ENCODE measurements around the gene ARID3C.

ARID3C gene

DNA sequence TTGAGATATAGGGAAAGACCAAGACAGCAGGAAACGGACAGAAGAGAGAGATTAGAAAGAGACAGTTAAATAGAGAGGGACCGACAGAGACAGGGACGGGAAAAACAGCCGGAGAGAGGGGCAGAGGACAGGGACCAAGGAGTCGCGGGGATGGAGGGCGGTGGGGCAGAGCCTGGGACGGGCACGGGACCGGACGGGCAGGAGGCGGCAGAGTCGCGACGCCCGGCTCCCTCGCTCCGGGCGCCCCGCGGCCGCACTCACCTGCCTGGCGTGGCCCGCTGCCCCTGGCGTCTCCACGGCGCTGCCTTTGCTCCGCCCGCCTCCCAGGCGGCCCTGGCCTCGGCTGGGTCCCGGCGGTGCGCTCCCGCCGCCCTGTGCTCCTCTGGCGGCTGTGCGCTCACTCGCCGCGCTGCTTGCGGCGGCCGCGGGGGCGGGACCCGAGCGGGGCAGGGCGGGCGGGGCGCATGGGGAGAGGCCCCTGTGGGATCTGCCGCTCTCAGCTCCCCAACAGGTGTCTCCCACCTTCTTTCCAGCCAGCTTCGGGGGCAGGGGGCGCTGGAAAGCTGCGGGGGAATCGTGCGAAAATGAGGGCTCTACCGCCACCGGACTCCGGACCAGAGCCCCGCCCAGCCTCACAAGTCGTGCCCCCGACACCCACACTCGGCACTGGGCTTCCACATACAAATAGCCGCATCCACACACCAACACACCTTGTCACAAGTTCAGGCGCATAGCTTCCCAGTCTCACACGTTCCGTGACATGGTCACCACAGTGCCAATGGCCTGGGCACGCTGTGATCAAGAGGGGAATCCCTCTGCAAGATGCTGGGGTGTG, at the start of gene ARID3C:
TSS of gene ARID3C (minus strand) at position 411 of the 835 bp plus-strand sequence. CDS start 1,052 bp downstream, outside the sequence.
- in situ Hi-C loops (cut with HindIII; ENCODE audit: low sequenced_read_pairs), result no loop called here

DNA sequence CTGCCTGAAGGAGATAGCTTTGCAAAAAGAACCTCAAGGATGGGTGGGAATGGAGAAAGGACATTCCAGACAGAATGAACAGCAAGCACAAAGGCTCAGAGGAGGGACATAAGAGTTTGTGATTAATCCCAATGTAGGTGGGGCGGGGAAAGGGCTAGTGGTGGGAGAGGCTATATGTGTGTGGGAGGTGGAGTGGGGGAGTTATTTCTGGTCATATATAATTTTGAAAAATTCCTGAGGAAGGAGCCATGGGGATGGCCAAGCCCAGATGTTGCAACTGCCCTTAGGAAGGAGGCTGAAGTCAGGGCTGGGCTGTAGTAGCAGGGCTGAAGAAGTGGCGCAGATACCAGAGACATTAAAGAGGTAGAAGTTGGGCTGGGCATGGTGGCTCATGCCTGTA, 47.0 kb upstream of the ARID3C start:
- in situ Hi-C loops (cut with HindIII; ENCODE audit: low sequenced_read_pairs), result no loop called here

DNA sequence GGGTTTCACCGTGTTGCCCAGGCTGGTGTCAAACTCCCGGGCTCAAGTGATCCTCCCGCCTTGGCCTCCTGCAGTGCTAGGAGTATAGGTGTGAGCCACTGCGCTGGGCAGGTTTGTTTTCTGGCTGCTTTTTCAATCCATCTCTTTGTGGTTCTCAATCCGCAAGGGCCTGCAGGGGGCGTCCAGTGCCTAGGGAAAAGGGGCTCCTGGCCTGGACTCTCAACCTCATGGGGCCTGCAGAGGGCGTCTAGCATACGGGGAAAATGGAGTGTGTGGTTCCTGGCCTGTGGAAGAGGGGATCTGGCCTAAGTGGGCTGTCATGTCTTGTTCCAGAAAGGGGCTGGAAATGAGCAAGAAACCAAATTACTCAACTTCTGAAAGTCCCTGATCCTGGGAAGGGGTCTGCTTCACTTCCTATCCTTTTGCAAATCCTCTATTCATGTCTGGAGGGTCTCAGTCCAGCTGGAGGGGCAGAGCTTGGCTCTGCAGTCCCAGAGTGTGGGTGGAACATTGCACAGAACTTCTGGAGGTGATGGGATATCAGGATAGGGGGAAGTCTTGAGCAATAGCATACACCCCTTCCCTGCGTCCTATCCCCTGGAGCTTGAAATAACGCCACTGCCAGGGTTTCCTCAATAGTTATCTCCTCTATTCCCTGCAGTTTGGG, 46.3 kb upstream of the ARID3C start:
- in situ Hi-C loops (cut with HindIII; ENCODE audit: low sequenced_read_pairs), result no loop called here

GRCh38 chr9:34674440-34674839, 45.6 kb upstream of the ARID3C start:
- in situ Hi-C loops (cut with HindIII; ENCODE audit: low sequenced_read_pairs), result no loop called here

DNA sequence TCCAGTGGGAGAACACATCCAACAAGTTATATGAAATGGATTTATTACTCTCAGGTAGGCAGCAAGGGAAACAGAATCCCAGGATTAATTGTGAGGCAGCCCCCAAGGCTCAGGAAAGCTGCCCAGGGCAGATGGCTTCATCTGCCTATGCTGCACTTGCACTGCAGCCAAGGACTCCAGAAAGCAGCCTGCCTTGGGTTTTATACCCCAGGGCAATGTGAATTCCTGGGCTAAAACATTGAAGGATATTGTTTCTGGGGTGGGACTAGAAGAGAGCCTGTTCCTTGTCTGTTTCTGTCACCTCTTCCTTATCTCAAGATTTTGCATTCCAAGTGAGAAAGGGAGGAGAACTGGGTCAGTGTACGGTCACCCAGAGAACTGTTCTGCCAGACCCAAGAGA, 42.4 kb upstream of the ARID3C start:
- in situ Hi-C loops (cut with HindIII; ENCODE audit: low sequenced_read_pairs), result no loop called here

GRCh38 chr9:34669809-34670562, 41.1 kb upstream of the ARID3C start:
- in situ Hi-C loops (cut with HindIII; ENCODE audit: low sequenced_read_pairs), result no loop called here

GRCh38 chr9:34665381-34666250, 36.8 kb upstream of the ARID3C start:
- in situ Hi-C loops (cut with HindIII; ENCODE audit: low sequenced_read_pairs), result no loop called here

- in situ Hi-C loops (cut with HindIII; ENCODE audit: low sequenced_read_pairs), result no loop called here
These were observed 36.2 kb upstream of the ARID3C start for GRCh38 chr9:34665067-34665380.

DNA sequence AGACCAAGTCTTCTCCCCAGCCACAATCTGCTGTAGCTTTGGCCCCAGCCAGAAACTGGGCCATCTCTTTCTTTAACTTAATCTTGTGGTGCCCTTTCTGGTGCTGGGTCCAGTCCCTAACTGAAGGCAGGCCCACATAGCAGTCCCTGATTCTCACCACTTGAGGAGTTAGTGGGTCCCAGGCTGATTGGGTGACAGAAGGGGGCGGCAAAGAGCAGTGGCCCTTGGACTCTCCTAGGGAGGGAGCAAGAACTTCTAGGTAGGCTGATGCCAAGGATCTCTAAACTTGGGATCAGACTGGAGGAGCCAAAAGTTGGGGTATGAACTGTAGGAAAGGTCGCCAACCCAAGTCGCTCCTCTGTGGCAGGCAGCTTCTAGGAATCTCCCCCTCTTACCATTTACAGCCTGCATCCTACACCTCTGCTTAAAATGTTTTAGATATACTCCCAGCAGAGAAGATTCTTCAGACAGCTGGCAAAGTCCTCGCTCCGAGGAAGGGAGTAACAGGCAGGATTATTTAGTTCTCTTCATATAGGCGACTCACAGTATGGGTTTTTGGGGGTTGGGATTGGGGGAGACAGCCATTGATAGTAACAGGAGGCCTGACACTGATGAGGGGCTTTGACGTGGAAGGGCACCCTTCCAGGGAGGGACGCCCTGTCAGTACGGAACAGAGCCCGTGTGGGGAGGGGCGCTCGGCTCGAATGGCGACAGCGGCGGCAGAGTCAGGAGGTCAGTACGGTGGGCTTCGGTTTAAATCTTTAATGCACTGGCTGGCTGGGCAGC, 35.6 kb upstream of the ARID3C start:
- in situ Hi-C loops (cut with HindIII; ENCODE audit: low sequenced_read_pairs), result no loop called here

GRCh38 chr9:34663303-34663605, 34.4 kb upstream of the ARID3C start:
- in situ Hi-C loops (cut with HindIII; ENCODE audit: low sequenced_read_pairs), result no loop called here

DNA sequence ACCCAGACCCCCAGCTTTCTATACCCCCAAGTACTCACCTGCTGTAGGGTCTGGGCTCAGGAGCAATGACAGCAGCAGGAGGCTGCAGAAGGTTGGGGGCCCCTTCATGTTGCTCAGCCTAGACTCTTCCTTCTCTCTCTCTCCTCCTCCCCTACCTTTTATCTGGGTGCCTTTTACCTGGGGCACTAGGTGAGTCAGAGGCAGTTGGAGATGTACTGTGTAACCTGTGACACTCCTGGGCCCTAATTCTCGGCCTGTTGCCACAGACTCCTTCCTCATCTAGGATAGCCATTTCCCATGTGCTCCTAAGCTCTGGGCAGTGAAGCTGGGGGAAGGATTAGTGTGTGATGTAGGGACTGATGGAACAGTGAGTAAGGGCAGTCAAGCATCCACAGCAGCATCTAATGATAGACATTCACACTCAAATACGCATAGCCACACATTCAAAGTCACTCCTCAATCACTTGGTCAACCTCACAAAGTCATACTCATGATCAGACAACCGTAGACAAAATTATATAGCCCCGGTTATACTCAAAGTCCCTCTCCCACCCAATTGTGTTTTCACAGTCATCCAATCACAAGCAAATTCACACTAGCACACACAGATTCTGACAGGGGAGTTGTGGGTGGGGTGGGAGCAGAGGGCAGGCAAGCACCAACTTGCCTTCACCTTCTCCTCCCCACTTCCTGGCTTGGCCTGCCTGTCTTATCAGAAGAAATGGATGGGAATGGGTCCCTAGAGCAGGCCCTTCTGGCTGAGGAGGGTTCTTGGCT, 33.8 kb upstream of the ARID3C start, which contains the start of gene CCL27:
TSS of gene CCL27 (minus strand) at position 132 of the 777 bp plus-strand sequence. CDS start at position 108, 24 bp downstream.
- in situ Hi-C loops (cut with HindIII; ENCODE audit: low sequenced_read_pairs), result no loop called here

- in situ Hi-C loops (cut with HindIII; ENCODE audit: low sequenced_read_pairs), result no loop called here
These were observed 30.9 kb upstream of the ARID3C start for GRCh38 chr9:34659592-34660253.

DNA sequence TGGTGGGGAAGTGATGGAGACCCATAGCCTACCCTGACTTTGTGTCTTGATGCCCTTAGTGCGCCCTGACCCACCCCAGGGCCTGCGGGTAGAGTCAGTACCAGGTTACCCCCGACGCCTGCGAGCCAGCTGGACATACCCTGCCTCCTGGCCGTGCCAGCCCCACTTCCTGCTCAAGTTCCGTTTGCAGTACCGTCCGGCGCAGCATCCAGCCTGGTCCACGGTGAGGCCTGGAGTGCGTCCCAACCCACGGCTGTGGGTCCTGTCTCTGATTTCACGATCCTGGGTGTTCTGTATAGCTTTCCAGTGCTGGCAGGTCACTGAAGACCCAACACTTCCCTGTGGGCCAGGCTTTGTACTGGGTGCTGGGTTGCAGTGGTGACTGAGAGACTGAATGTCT, 29.6 kb upstream of the ARID3C start:
- in situ Hi-C loops (cut with HindIII; ENCODE audit: low sequenced_read_pairs), result no loop called here

DNA sequence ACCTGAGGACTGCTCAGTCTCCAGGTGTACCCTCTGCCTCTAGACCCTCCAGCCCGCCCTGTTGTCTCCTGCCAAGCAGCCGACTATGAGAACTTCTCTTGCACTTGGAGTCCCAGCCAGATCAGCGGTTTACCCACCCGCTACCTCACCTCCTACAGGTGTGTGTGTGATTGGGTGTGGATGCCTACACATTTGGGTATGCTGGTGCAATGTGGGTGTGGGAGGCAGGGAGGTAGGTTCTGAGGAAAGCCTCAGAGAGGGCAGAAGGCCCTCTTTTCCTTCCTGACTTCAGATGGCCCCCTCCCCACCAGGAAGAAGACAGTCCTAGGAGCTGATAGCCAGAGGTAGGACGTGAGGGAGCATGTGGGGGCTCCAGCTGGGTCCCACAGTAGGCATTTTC, 28.1 kb upstream of the ARID3C start:
- in situ Hi-C loops (cut with HindIII; ENCODE audit: low sequenced_read_pairs), result no loop called here

DNA sequence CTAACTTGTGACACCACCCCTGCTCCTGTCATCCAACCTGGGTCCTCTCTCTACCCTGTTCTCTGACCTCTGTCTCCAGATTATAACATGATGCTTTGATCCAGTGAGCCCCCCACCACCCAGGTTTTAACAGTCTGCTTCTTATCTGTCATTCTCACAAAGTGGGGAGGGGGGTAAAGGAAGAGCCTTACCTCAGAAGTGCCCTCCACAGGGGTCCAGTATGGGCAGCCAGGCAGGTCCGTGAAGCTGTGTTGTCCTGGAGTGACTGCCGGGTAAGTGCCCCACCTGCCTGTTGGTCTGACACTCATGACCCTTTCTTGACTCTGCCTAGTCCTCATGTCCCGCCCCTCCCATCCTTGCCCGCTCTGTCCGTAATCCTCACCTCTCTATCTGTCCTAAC, 26.5 kb upstream of the ARID3C start:
- in situ Hi-C loops (cut with HindIII; ENCODE audit: low sequenced_read_pairs), result no loop called here

DNA sequence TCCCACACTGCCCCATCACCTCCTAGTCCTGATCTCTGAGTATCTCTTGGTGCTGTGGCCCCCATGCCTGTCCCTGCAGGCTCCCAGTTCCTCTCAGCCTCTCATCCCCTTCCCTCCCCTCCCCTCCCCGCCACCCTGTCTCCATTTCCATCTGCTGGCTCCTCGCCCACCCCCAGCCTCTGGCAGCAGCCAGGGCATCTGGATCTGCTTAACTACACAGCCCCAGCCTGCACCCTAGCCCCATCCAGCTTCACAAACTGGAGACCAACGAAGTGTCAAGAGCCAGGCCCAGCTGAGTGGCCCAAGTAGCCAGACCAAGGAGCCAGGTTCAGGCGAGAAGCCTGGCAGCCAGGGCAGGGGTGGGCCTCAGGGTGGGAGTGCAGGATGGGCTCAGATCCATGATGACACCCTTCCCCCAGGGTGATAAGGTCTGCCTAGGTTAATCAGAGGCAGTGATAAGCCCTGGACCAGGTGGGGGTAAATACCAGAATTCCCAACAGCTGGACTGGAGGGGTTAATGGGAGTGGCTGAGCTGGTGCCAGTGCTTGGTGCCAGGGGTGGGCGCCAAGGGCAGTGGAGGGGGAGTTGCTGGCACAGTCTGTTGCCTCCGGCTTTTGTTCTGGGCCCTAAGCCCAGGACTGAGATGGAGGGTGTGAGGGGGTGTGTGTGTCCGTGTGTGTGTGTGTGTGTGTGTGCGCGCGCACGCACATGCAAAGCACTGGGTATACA, 25.6 kb upstream of the ARID3C start:
- in situ Hi-C loops (cut with HindIII; ENCODE audit: low sequenced_read_pairs), result no loop called here

GRCh38 chr9:34653151-34654072, 24.5 kb upstream of the ARID3C start:
- in situ Hi-C loops (cut with HindIII; ENCODE audit: low sequenced_read_pairs), result no loop called here
